ENCODE data around the gene BOD1. TPM values are rescaled to one million over a fixed set of nuclear protein-coding genes. Genes with fewer than 3 reads are reported as not detected.

The BOD1 gene
- total RNA-seq, 1 donor from 2014 or later = 106 TPM

DNA sequence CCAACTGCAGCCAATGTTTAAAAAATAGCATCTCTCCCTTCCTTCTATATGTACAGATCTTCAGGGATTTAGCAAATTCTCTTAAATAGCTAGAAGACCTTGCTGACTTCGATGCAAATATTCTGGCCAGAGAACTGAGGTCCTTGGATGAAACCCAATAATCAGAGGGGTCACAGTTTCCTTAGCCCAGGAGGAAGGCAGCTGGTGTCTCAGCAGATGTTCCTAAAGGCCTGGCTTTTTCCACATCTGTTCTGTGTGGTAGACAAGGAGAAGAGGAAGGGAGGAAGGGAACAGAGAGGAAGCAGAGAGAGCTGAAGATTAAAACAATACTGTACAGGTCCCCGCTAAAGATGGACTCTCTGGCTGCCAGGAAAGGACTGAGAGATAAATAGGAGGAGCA is 33.1 kb downstream of the BOD1 start:
- TF ChIP-seq, protein P1, sequence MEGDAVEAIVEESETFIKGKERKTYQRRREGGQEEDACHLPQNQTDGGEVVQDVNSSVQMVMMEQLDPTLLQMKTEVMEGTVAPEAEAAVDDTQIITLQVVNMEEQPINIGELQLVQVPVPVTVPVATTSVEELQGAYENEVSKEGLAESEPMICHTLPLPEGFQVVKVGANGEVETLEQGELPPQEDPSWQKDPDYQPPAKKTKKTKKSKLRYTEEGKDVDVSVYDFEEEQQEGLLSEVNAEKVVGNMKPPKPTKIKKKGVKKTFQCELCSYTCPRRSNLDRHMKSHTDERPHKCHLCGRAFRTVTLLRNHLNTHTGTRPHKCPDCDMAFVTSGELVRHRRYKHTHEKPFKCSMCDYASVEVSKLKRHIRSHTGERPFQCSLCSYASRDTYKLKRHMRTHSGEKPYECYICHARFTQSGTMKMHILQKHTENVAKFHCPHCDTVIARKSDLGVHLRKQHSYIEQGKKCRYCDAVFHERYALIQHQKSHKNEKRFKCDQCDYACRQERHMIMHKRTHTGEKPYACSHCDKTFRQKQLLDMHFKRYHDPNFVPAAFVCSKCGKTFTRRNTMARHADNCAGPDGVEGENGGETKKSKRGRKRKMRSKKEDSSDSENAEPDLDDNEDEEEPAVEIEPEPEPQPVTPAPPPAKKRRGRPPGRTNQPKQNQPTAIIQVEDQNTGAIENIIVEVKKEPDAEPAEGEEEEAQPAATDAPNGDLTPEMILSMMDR (IDR thresholded peaks at IDR 0.05; ENCODE audit: insufficient read depth, low read length, severe bottlenecking) = no peak
- Histone ChIP-seq H3K4me3 (ENCODE audit: low read depth, low read length) (no peak overlapping the region), H3K36me3 (ENCODE audit: control insufficient read depth, insufficient read depth, low read length) (no peaks in the 10 kb centered on the region), H3K27me3 (ENCODE audit: control insufficient read depth, insufficient read depth, low read length) (peaks cover 3% of the 10 kb centered on the region)
- DNase-seq (ENCODE audit: low read depth) (no peak), FAIRE-seq (no peak)

DNA sequence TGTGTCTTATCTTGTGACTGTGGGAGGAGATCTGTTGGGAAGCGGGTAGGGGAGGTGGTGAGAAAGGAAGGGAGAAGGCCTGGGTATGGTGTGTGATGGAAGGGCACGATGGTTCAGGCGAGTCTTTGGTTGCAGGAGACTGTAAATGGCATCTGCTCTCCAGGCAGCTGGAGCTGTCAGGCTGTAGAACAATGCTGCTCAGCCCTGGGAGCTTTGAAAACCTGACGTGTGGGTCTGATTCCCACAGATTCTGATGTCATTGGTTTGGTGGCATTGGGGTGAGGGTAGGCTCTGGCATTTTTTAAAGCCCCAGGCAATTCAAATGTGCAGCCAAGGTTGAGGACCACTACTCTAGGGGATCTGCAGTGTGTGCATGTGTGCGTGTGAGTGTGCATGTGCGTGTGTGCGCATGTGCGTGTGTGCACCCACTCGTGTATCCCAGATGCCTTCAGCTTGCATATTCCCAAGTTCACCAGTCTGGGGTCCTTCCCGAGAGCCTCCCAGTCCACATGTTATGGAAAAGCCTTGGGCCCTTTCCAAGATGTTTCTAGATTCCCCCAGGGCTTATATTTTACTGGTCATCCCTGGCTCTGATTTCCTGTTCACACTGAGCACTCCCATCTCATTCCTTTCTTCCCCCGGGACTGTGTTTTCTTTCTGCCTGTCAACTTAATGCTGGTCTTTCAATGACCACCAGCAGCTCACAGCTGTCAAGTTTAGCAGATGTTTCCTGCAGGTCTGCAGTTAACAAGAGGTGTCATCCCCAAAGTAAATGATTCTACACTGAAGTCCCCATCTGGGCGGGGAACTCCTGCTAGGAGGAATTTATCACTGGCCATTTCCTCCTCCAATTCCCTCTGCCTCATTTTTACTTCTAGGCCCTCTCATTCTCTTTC is 34.0 kb downstream of the BOD1 start:
- Histone ChIP-seq H3K36me3 (ENCODE audit: control insufficient read depth, insufficient read depth, low read length) (no peaks in the 10 kb centered on the region), H3K4me3 (ENCODE audit: low read depth, low read length) (no peak overlapping the region), H3K27me3 (ENCODE audit: control insufficient read depth, insufficient read depth, low read length) (peaks cover 3% of the 10 kb centered on the region)
- DNase-seq (ENCODE audit: low read depth) (no peak), FAIRE-seq (no peak)
- TF ChIP-seq, protein P1 (IDR thresholded peaks at IDR 0.05; ENCODE audit: insufficient read depth, low read length, severe bottlenecking) = no peak

DNA sequence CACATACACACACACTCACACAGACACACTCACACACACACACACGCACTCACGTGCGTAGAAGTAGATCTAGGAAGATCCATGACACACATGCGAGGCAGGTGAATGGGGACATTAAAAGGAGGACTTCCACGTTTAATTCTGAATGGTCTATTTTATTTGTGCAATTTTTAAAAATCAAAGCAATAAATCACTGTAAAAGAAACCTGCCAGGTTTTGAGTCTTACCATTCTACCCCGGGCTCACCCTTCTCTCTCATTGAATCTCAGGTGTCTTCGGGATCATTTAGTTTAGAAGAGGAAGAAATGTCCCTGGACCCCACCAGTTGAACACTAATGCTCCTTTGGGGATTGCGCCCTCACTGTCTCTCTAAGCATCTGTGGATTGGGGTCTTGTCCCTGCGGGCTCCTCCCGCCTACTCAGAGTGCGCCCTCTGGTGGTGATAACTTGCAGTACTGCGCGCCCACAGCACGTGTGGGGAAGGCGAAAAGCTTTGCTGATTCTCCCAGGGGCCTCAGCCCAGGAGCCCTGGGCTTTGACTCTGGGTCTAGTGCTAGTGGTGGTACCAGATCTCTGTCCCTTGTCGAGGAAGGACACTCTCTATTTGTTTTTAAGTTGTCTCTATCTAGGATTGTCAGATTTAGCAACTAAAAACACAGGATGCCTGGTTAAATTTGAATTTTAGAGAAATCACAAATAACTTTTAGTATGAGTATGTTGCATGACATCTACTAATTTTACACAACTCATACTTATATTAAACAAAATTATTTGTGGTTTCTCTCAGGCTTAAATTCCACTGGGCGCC is 34.8 kb downstream of the BOD1 start:
- no peak overlapping the region for H3K4me3 ChIP-seq (ENCODE audit: low read depth, low read length)
- H3K36me3 ChIP-seq (ENCODE audit: control insufficient read depth, insufficient read depth, low read length) = no peaks in the 10 kb centered on the region
- no peak for FAIRE-seq
- TF ChIP-seq, protein P1 (IDR thresholded peaks at IDR 0.05; ENCODE audit: insufficient read depth, low read length, severe bottlenecking) = peak; percentile 80
- DNase-seq (ENCODE audit: low read depth) = peak; percentile 4
- H3K27me3 ChIP-seq (ENCODE audit: control insufficient read depth, insufficient read depth, low read length) = peaks cover 3% of the 10 kb centered on the region

DNA sequence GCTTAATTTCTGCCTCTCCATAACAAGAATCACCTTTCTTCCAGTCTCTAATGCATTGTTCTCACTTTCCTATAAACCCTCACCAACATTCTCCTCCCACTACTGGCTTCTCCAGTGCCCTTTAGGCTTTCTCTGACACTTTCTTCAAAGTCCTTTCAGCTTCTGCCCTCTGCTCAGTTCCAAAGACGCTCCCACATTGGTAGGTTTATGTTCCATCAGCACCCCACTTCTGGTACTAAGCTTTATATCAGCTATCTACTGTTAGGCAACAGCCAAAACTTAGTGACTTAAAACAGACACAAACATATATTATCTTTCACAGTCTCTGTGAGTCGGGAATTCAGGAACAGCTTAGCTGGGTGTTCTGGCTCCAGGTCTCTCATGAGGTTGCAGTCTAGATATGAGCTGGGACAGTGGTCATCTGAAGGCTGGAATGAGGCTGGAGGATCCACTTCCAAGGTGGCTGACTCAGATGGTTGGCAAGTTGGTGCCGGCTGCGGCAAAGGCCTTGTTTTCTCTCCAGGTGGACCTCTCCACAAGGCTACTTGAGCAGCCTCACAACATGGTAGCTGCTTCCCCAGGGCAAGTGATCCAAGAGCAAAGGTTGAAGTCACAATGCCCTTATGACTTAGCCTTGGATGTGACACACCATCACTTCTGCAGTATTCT is 37.4 kb downstream of the BOD1 start:
- H3K4me3 ChIP-seq (ENCODE audit: low read depth, low read length) = no peak overlapping the region
- peaks cover 3% of the 10 kb centered on the region for H3K27me3 ChIP-seq (ENCODE audit: control insufficient read depth, insufficient read depth, low read length)
- H3K36me3 ChIP-seq (ENCODE audit: control insufficient read depth, insufficient read depth, low read length) = no peaks in the 10 kb centered on the region
- TF ChIP-seq, protein P1 (IDR thresholded peaks at IDR 0.05; ENCODE audit: insufficient read depth, low read length, severe bottlenecking) = no peak
- DNase-seq (ENCODE audit: low read depth) (no peak), FAIRE-seq (peak; percentile 28)

DNA sequence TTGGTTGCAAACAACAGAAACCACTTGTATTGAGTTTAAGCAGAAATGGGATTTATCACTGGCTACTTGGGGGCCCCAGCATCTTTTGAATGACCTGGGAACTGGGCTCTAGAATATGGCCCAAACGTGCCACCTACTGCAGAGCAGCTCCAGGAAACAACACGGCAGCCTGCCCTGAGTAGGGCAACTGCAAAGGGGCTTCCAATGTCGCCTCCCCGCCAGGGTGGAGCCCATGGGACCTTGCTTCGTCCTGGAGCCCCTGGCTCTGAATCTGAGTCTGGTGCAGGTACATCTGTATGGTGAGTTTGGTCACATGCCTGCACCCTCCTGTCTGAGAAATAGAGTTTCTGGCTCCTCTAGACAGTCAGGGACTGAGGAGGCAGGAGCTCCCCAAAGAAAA is 38.6 kb downstream of the BOD1 start:
- FAIRE-seq (no peak), DNase-seq (ENCODE audit: low read depth) (no peak)
- TF ChIP-seq, protein P1 (IDR thresholded peaks at IDR 0.05; ENCODE audit: insufficient read depth, low read length, severe bottlenecking) = no peak
- no peak overlapping the region for H3K4me3 ChIP-seq (ENCODE audit: low read depth, low read length)
- H3K27me3 ChIP-seq (ENCODE audit: control insufficient read depth, insufficient read depth, low read length) = peaks cover 2% of the 10 kb centered on the region
- H3K36me3 ChIP-seq (ENCODE audit: control insufficient read depth, insufficient read depth, low read length) = no peaks in the 10 kb centered on the region

Data from bronchial epithelial cell (primary cell).